Hematopoietic multipotent progenitor cell treated with erythropoietin and hydrocortisone succinate and interleukin-3 and kit ligand, for 17 days (in vitro differentiated cells): ENCODE results near the gene STMND1.
"Not testable (repeated sequence)": the region's sequence is repeated elsewhere in the genome, so short reads cannot be mapped to it uniquely, and the experiment has no call there.

Experiments
- DNase-seq: peaks from one replicate; pipeline ENCODE4 v3.0.0-alpha.2; 2015; ENCODE audit warnings: low spot score

Gene STMND1

DNA sequence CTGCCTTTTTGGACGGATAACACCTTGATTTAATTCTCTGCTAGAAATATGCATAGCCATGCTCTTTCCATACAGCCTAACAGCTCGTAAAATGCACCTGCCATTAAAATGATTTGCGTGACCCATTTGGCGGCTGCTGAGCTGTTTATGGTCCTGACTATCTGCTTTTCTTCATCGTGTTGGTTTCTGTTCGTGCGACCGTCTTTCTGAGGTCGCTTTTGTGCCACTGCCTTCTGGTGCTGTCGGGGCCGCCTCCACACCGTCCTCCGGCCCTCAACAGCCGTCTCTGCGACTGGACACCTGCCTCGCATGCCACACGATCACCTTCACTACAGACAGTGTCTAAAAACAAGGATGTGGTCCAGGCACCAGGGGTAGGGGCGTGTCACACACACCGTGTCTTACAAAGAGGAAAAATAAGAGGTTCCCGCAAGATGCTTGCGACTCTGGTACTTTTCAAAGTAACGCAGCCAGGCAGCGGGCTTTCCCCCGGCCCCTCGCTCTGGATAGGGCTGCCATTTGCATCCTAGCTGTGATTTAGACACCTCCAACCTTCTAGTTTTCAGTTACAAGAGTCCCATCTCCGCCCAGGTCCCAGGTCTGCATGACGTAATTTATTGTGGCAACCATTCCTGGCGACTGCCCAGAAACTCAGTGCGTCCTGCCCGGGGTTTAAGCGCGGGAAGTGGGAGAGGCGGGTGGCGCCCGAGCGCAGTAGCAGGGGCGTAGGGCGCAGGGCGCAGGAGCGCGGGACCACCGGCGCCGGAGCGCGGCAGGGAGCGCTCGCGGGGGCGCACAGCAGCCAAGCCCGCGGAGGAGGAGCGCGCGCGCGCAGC lies at the start of gene STMND1:
Gene STMND1 (plus strand): TSS at position 629 of the 836 bp plus-strand sequence. CDS start 208 bp downstream, outside the sequence.
- no peak for DNase-seq

DNA sequence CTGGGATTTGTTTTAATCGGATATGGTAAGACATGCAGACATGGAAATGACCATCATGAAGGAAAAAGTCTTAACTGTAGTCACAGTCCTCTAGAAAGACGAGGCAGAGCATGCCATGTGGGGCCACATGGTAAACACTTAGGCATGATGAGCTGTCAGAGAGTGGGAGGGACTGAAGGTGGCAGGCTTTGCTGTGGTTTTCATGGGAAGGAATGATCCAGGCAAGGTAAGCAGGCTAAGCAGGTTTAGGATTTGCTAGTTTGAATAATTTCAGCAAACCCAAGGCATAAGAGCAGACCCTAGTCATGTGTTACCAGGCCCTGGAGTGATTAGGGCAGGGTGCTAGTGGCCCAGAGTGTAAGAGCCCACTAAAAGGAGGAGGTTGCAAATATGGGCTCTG lies 47.2 kb upstream of the STMND1 start:
- DNase-seq, result no peak

DNA sequence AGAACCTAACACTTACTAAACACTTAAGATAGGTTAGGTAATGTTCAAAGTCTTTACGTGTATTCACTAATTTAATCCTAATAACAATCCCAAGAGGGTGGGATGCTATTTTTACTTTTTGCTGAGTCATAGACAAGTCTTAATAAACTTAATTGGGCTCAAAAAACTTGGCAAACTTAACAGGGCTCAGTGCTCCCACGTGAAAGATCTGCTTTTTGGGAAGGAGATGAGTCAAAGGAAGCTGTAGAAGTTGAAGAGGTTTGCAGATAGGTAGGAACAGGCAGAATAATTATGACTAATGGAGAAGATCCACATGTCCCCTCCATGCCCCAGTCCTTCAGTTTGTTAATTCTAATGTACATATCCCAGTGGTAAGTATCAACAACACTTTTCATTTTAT lies 44.5 kb upstream of the STMND1 start:
- DNase-seq, result no peak

DNA sequence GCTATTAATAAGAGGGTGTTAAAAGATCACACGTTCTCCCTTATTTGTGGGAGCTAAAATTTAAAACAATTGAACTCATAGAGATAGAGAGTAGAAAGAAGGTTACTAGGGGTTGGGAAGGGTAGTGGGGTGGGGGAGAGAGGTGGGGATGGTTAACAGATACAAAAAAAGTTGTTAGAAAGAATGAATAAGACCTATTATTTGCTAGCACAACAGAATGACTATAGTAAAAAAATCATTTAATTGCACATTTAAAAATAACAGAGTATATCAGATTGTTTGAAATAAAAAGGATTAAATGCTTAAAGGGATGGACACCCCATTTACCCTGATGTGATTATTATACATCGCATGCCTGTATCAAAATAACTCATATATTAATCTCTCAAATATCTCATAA lies 43.3 kb upstream of the STMND1 start:
- no peak for DNase-seq

DNA sequence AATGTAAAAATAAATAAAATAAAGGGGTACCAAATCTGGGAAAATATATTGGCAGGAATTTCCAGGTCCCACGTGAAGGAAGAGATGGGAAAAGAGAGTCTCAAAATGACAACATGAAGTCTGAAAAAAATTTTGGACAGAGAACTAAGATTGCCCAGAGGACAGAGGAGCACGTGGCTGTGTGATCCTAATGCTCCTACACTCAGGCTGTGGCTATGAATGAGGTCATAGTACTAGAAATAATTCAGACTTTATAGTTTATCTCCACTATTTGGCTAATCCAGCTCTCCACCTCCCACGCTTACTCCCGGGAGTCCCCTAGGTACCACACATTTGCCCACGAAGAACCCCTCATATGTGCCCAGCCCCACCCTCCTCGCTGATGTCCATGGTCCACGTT lies 42.8 kb upstream of the STMND1 start:
- no peak for DNase-seq

DNA sequence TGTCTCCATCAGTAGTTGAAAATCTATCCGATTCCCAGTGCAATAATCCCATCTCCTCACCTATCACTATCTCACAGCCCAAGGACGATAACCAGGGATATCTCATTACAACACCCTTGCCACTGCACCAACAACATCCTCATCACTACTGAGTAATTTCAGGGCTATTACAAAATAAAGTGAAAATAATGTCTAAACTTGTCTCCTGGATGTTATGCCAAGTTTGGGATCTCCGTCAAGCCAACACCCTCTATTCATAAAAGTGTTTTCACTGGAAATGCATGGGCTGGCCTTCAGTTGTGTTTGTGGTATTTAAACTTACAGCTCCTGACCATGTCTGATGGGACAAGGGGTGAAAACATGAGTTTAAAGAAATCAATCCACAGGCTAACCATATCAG lies 42.0 kb upstream of the STMND1 start:
- no peak for DNase-seq

DNA sequence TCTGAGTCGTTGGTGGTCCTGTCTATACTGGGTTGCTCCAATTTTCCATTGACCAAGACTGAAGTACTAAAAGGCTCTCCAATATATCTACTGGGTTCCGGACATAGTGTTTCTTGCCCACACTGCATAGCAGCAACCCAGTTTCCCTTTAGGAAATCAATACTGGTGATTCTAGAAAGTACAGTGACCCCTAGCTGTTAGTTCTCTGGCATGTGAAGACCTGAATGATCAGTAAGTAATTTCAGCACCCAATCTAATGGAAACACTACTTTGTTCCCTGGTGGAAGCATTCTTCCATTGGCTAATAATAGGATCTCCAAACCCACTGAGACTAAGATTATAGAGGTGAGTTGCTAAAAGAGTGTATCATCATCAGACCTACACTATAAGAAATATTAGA lies 40.8 kb upstream of the STMND1 start:
- no peak for DNase-seq

DNA sequence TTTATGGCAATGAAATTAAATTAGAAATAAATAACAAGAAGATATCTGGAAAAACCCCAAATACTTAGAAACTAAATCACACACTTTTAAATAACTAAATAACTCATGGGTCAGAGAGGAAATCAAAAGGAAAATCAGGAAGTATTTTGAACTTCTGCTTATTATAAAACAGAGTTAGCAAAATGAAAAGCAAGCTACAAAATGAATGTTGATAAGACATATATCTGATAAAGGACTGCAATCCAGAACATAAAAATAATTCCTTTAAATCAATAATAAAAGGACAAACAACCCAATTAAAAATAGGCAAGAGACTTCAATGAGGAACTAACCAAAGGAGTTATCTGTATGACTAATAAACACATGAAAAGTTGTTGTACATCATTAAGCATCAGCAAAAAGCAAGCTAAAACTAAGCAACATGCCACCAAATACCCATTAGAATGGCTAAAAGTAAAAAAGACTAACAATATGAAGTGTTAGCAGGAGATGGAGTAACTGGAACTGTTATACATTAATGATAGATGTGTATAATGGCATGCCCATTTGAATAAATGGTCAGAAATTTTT lies 38.9 kb upstream of the STMND1 start:
- DNase-seq, result no peak

DNA sequence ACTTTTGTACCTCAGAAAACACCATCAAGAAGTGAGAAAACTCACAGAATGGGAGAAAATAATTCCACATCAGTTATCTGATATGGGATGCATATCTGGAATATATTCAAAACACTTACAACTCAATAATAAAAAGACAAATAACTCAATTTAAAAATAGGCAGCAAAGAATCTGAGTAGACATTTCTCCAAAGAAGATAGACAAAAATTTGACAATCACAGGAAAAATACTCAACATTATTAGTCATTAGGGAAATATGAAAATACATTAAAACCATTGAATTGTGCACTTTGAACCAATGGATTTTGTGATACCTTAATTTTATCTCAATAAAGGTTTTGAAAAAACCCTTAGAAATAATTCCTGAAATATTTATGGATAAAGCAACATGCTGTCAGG lies 36.9 kb upstream of the STMND1 start:
- no peak for DNase-seq

DNA sequence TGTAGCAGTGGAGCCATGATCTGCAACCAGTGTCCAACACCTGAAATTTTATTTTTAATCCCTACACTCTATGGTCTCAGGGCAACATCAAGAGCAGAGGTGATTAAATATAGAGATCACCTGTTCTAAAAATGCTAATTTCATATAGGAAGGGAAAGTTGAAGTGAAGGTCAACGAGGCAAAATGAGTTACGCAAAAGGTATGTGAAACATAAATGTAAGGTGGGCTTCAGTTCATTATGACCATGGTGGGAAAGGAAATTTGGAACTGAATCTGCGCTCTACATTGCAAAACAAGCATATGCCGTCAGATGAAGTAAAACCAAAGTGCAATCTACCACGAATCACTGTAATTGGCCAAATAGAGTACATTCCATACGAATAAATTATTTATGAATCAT lies 35.2 kb upstream of the STMND1 start:
- no peak for DNase-seq

DNA sequence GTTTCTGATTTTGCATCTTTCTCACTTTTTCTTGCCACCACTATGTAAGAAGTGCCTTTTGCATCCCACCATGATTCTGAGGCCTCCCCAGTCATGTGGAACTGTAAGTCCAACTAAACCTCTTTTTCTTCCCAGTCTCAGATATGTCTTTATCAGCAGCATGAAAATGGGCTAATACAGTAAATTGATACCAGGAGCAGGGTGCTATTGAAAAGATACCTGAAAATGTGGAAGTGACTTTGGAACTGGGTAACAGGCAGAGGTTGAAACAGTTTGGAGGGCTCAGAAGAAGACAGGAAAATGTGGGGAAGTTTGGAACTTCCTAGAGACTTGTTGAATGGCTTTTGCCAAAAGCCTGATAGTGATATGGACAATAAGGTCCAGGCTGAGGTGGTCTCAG lies 32.9 kb upstream of the STMND1 start:
- DNase-seq, result not testable (repeated sequence)

DNA sequence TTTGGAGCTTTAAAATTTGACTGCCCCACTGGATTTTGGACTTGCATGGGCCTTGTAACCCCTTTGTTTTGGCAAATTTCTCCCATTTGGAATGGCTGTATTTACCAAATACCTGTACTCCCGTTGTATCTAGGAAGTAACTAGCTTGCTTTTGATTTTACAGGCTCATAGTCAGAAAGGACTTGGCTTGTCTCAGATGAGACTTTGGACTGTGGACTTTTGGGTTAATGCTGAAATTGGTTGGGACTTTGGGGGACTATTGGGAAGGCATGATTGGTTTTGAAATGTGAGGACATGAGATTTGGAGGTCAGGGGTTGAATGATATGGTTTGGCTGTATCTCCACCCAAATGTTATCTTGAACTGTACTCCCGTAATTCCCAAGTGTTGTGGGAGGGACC lies 31.4 kb upstream of the STMND1 start:
- DNase-seq, result not testable (repeated sequence)

DNA sequence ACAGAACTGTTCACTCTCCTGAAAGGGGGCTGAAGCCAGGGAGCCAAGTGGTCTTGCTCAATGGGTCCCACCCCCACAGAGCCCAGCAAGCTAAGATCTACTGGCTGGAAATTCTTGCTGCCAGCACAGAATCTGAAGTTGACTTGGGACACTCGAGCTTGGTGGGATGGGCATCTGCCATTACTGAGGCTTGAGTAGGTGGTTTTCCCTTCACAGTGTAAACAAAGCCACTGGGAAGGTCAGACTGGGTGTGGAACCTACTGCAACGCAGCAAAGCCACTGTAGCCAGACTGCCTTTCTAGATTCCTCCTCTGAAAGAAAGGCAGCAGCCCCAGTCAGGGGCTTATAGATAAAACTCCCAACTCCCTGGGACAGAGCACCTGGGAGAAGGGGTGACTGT lies 28.3 kb upstream of the STMND1 start:
- DNase-seq, result not testable (repeated sequence)

DNA sequence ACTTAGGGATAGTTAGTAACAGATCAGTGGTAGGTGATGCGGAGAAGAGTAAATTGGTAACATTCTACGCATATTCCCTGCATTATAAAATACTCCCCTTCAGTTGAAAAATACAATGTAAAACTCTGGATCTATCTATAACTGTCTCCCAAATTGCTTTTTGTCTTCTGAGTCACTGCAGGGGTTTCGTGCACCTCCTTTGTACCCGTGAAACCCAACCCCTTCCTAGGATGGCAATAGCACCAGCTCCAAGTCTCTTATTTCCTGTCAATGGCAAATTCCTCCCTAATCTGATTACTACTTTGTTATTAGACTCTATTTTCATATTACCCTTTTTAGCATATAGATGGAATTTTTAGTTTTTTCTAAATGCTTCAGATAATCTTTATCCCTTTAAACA lies 20.6 kb upstream of the STMND1 start:
- no peak for DNase-seq

DNA sequence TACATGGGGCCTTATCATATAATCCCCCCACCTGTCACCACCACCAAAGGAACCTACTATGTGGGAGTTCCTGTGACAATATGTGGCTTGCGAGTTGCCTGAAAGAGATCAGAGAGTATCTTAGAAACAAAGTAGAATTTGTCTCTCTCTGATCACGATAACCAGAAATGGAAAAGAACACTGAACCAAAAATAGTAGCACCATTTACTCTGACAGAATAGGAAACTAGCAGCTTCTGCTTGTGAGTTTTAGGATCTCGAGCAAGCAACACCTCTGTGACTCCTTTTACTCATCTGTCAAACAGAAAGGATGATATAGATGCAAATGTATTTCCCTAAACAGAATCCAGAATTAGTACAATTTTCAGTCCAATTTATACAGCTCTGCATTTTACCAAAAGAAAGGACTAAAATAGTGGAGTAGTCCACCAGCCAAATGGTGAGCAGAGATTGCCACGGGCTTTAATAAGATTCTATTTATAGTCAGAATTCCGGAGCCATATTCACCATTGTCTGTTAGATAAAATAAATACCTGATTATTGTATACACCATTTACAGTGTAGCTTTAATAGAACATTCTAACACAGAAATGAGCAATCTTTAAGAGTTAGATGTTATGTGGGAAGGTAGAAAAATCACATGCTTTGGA lies 19.9 kb upstream of the STMND1 start:
- DNase-seq, result no peak

DNA sequence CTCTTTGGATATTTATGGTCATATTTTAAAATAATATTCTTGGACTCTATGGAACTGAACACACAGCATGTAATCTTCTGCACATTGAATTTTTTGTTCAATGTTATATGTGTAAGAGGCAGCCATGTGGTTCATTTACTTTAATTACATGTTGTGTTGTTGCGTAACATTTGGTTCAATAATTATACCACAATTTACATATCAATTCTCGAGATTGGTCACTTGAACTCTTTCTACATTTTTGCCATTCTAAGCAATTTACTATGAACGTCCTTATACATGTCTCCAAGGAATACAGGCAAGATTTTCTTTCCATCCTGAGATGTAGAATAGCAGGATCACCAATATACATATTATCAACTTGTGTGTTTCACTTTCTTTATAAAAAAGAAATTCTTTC lies 18.5 kb upstream of the STMND1 start:
- no peak for DNase-seq

DNA sequence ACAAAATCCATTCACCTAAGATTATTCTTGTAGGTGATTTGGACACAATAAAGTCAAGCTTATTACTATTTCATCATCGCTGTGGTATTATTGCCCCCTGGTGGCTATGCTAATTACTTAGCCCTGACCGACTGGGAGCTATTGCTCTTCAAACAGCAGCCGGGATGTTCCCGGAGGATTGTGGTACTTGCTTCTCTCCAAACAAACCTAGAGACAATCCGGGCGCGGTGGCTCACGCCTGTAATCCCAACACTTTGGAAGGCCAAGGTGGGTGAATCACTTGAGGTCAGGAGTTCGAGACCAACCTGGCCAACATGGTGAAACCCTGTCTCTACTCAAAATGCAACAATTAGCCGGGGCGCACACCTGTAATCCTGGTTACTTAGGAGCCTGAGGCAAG lies 15.4 kb upstream of the STMND1 start:
- DNase-seq, result no peak

DNA sequence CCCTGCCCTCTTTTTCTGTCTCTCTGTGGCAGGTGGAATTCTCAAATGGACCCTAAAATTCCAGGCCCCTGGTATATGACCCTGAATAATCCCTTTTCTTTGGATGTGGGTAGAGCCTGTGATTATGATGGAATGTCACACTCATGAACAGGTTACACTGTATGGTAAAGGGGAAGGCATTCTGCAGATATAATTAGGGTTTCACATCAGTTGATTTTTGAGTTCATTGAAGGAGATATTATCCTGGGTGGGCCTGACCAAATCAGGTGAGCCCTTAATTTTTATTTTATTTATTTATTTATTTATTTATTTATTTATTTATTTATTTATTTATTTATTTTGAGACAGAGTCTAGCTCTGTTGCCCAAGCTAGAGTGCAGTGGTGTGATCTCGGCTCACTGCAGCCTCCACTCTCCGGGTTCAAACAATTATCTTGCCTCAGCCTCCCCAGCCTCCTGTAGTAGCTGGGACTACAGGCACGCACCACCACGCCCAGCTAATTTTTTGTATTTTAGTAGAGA lies 13.7 kb upstream of the STMND1 start:
- no peak for DNase-seq

DNA sequence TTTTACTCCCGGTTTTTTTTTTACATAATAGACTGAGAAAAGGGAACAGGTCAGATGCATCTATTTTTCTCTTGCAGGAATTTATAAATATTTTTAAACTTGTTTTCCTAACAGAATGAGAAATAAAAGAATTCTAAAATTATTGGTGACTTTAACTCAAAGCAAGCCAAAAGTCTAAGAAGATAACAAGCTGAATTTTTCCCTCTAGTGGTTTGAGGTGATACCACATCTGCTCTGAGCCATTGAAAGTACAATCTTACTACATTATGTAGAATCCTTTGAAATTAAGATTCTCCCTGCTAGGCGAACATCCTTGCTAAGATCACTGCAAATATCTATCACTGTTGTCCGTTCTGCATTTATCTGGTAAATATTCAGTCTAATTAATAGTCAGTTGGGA lies 10.7 kb upstream of the STMND1 start:
- no peak for DNase-seq

DNA sequence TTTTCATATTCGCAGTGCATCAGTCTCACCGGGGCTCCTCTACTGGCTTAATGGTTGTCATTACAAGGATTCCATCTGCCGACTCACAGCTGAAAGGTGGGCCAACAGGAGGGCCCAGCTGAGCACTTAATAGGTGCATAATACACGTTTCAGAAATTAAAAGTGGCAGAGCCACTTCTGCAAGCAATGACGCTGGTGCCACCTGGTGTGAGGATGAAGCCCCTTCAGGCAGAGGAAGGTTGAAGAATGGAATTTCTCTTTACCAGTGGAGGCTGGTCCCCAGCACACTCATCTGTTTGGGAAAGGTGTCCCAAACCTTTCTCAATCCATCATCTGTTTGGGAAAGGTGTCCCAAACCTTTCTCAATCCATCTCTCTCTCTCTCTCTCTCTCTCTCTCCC lies 8.2 kb upstream of the STMND1 start:
- DNase-seq, result no peak

DNA sequence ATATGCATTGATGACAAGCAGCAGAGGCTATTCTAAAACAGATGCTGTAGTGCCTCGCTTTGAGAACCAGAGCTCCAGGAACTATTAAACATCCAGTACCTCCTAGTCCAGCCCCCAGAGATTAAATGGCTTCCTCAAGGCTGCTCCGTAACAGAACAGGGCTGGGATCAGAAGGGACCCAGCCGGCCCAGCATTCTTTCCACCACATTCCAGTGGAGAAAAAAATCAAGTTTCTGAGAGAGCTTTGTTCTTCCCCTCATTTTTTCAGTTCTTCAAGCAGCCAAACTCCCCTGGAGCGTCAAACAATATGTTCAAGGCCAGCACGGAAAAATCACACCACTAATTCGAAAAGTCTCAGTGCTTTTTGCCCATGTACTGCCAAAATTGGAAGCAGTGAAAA lies 5.8 kb upstream of the STMND1 start:
- no peak for DNase-seq

DNA sequence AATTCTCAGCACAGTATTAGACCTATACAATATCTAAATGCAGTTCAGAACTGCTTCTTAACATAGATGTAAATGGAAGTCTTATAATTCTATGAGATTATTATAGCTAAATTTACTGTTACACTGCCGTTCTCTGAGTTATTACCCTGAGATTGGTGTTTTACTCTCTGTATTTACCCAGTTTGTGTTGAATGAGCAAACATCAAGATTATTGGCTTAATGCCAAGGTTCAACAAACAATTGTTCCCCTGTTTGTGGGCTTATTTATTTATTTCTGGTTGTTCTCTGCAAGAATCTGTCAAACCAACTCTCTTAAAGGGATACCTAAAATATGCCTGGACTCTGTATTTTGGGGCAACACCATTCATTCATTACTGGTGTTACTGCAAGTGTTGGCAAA lies 5.2 kb upstream of the STMND1 start:
- DNase-seq, result no peak

DNA sequence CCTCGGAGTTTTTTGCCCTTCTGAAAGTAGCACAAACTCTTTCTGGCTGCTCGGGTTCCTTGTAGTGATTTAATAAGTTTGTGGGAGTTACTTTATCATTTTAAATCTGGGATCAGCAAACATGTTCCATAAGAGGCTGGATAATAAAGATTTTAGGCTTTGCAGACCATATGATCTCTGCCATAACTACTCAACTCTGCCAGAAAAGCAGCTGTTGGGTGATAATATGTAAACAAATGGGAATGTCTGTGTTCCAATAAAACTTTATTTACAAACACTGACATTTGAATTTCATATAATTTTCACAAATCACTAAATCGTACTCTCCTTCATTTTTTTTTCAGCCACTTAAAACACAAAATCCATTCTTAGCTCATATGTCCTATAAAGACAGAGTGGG lies 3.9 kb upstream of the STMND1 start:
- no peak for DNase-seq
